Measurements from ENCODE around the gene TMEM43.
A peak's percentile ranks its signal among the peaks of the same experiment; 100 is the strongest.

TMEM43 gene

DNA sequence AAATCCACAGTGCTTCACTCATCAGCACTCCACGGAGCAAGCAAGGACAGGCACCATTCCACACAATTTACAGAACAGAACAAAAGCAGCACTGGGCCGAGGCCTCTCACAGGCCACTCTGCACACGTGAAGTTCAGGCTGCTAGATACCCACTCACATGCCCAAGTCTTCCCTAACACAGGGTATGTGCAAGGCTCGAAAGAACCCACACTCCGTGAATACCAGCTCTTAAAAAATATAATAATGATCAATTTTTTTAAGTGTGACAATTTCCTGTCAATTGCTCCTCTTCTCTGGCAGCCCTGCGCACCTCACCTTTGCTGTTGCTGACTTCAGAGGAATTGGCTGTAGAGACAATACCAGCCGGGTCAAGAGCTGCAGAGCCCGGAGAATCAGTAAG is 34.6 kb downstream of the TMEM43 start:
- Mint-ChIP-seq H3K4me1 (ENCODE audit: low read depth) (peaks cover 3% of the 10 kb centered on the region), H3K36me3 (ENCODE audit: low read depth) (peaks cover 82% of the 10 kb centered on the region), H3K9me3 (peaks cover 24% of the 10 kb centered on the region), H3K4me3 (no peak overlapping the region), H3K27me3 (ENCODE audit: low read depth) (no peaks in the 10 kb centered on the region), H3K27ac (no peak overlapping the region)

DNA sequence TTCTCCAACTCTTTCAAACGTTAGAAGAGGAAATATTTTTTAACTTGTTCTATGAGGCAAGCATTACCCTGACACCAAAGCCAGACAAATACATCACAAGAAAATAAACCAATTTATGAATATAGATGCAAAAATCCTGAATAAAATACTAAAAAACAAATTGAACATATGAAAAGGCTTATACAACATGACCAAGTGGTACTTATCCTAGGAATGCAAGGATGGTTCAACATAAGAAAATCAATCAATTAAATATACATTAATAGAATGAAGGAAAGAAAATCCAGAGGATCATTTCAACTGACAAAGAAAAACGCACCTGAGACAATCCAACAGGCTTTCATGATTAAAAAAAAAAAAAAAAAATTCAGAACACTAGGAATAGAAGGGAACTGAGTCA is 36.4 kb downstream of the TMEM43 start:
- H3K4me3 Mint-ChIP-seq = no peak overlapping the region
- no peaks in the 10 kb centered on the region for H3K27me3 Mint-ChIP-seq (ENCODE audit: low read depth)
- H3K9me3 Mint-ChIP-seq = peaks cover 24% of the 10 kb centered on the region
- H3K27ac Mint-ChIP-seq = no peak overlapping the region
- peaks cover 83% of the 10 kb centered on the region for H3K36me3 Mint-ChIP-seq (ENCODE audit: low read depth)
- H3K4me1 Mint-ChIP-seq (ENCODE audit: low read depth) = peaks cover 2% of the 10 kb centered on the region

DNA sequence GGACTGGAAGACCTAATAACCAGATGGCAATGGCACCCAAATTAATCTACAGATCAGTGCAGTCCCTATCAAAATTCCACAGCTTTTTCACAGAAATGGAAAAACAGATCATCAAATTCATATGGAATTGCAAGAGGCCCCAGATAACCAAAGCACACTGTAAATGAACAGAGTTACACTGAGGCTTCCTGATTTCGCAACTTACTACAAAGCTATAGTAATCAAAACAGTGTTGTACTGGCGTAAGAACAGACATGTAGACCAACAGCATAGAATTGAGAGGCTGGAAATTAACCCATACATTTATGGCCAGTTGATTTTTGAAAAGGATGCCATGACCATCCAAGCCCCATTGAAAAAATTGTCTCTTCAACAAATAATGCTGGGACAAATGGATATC is 37.3 kb downstream of the TMEM43 start:
- H3K4me3 Mint-ChIP-seq = no peak overlapping the region
- peaks cover 24% of the 10 kb centered on the region for H3K9me3 Mint-ChIP-seq
- H3K4me1 Mint-ChIP-seq (ENCODE audit: low read depth) = peaks cover 2% of the 10 kb centered on the region
- H3K27ac Mint-ChIP-seq = no peak overlapping the region
- H3K27me3 Mint-ChIP-seq (ENCODE audit: low read depth) = no peaks in the 10 kb centered on the region
- peaks cover 83% of the 10 kb centered on the region for H3K36me3 Mint-ChIP-seq (ENCODE audit: low read depth)

DNA sequence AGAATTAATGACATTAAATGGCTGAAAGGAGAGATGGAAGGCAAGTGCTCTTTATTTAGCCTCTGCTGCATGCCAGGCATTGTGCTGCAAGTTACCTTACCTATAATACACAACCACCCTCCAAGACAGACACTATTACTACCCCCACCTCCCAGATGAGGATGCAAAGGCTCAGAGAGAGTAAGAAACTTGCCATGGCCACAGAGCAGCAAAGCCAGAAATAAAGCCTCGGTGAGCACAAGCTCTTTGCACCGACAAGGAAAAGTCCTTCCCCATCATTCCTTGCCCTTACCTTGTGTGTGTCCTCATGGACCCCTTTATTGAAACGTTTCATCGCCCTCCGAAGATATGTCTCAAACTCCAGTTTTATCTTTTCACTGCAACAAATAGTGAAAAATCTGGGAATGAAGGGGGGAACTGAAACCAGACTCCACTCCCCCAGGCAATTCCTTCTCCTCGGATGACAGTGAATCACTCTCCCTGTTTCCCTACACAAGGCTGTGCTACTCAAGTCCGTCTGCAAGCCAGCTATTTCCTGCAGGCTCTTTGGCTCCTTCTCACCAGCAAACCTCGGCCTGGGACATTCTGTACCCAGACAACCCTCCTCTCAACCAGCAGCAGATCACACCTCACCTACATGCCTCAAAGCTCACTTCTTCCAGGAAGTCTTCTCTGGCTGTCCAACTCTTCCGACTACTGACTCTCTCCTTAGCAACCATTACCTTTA is 42.2 kb downstream of the TMEM43 start:
- no peaks in the 10 kb centered on the region for H3K27me3 Mint-ChIP-seq (ENCODE audit: low read depth)
- H3K4me1 Mint-ChIP-seq (ENCODE audit: low read depth) = peaks cover 15% of the 10 kb centered on the region
- H3K36me3 Mint-ChIP-seq (ENCODE audit: low read depth) = peaks cover 81% of the 10 kb centered on the region
- no peak overlapping the region for H3K4me3 Mint-ChIP-seq
- H3K27ac Mint-ChIP-seq = no peak overlapping the region
- H3K9me3 Mint-ChIP-seq = peaks cover 6% of the 10 kb centered on the region

DNA sequence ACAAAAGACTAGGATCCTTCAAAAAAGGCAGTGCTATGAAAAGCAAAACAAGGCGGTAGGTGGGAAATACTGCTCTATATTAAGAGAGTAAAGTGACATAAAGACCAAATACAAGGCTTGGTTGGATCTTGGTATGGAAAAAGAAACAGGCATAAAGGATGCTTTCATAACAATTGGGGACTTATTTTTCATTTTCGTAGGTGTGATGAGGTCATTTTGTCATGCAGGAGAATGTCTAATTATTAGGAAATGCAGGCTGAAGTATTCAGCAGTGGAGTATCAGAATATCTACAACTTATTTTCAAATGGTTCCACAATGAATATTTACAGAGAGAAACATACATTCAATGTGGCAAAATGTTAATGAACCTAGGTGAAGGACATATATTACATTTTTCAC is 44.6 kb downstream of the TMEM43 start:
- H3K4me1 Mint-ChIP-seq (ENCODE audit: low read depth) = peaks cover 27% of the 10 kb centered on the region
- no peak overlapping the region for H3K4me3 Mint-ChIP-seq
- no peak overlapping the region for H3K27ac Mint-ChIP-seq
- no peaks in the 10 kb centered on the region for H3K27me3 Mint-ChIP-seq (ENCODE audit: low read depth)
- no peaks in the 10 kb centered on the region for H3K9me3 Mint-ChIP-seq
- peaks cover 67% of the 10 kb centered on the region for H3K36me3 Mint-ChIP-seq (ENCODE audit: low read depth)

DNA sequence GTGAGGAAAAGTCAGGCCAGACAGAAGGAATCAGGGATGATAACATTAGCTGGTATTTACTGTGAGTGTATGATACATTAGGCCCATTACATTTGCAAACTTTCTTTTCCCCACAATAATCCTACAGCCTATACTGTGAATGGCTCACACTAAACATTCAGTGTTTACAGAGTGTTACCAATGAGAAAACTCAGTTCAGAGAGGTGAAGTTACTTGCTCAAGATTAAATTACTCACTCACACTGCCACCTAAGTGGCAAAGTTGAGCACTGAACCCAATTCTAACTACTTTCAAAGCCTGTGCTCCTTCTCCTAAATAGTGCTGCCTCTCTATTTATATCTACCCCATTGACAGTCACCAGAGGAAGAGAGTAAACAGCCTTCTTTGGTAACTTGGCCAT is 45.0 kb downstream of the TMEM43 start:
- Mint-ChIP-seq H3K4me1 (ENCODE audit: low read depth) (peaks cover 29% of the 10 kb centered on the region), H3K27me3 (ENCODE audit: low read depth) (no peaks in the 10 kb centered on the region), H3K9me3 (no peaks in the 10 kb centered on the region), H3K36me3 (ENCODE audit: low read depth) (peaks cover 63% of the 10 kb centered on the region), H3K4me3 (no peak overlapping the region), H3K27ac (no peak overlapping the region)

DNA sequence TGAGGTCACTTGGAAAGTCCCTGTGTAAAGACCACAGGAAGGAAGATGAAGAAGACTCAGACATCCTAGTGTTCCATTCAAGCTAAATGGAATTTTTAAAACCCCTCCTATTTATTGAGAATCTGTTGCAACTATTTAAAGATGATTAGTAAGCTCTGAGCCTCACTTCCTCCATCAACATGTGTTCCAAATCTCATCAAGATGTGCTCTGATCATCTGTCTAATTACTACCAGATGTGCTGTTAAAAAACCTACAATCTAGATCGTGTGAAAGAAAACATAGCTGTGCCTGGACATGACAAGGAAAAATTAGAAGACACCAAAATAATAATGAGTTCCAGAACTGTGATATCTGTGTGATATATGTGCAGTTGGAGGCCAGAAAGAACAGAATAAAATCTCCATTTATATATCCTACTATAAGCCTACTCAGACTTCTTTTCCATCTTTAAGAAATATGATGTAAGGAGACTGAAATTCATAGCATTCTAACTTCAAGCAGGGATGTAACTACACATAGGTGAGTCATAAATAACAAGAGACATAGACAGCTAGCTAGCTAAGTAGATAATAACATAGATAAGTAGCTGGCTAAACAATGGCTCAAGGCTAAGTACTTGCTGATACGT is 45.8 kb downstream of the TMEM43 start:
- H3K27ac Mint-ChIP-seq = no peak overlapping the region
- H3K9me3 Mint-ChIP-seq = no peaks in the 10 kb centered on the region
- H3K36me3 Mint-ChIP-seq (ENCODE audit: low read depth) = peaks cover 62% of the 10 kb centered on the region
- H3K4me3 Mint-ChIP-seq = no peak overlapping the region
- peaks cover 37% of the 10 kb centered on the region for H3K4me1 Mint-ChIP-seq (ENCODE audit: low read depth)
- H3K27me3 Mint-ChIP-seq (ENCODE audit: low read depth) = no peaks in the 10 kb centered on the region

DNA sequence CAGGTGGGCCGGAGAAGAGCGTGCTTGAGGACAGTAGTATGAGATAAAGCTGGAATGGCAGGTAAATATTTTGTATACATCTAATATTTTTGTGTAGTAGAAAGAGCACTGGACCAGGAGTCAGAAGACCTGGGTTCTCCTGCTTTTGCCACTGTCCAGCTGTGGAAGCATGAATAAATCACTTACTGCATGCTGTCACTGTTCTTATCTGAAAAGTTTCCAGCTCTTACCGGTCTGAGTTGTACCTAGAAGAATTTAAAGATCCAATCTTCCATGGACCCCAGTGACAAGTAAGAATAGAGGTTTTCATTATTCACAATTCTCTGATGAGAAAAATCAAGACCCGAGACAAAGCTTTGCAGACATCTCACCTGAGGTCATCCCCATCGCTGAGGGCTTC is 47.6 kb downstream of the TMEM43 start:
- H3K9me3 Mint-ChIP-seq = no peaks in the 10 kb centered on the region
- H3K4me3 Mint-ChIP-seq = no peak overlapping the region
- H3K27ac Mint-ChIP-seq = no peak overlapping the region
- H3K27me3 Mint-ChIP-seq (ENCODE audit: low read depth) = no peaks in the 10 kb centered on the region
- H3K36me3 Mint-ChIP-seq (ENCODE audit: low read depth) = peaks cover 53% of the 10 kb centered on the region
- H3K4me1 Mint-ChIP-seq (ENCODE audit: low read depth) = peaks cover 51% of the 10 kb centered on the region

DNA sequence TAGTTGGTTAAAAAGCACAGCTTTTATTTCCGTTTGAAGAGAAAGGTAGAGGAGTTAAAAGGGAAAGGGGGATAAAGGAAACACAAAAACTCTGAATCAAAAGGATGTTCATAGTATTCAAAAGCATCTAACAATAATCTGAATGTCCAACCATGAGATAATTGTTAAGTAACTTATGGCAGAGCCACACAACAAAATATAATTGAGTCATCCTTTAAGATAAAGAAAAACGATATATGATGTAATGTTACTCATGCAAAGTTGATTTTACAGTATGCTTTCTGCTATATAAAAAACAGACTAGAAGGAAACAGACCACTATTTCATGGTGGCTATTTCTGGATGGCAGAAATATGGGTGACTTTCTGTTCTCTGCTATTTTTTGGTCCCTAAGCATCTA is 49.6 kb downstream of the TMEM43 start:
- no peaks in the 10 kb centered on the region for H3K27me3 Mint-ChIP-seq (ENCODE audit: low read depth)
- peaks cover 61% of the 10 kb centered on the region for H3K4me1 Mint-ChIP-seq (ENCODE audit: low read depth)
- H3K4me3 Mint-ChIP-seq = no peak overlapping the region
- H3K9me3 Mint-ChIP-seq = no peaks in the 10 kb centered on the region
- H3K36me3 Mint-ChIP-seq (ENCODE audit: low read depth) = peaks cover 43% of the 10 kb centered on the region
- H3K27ac Mint-ChIP-seq = no peak overlapping the region

DNA sequence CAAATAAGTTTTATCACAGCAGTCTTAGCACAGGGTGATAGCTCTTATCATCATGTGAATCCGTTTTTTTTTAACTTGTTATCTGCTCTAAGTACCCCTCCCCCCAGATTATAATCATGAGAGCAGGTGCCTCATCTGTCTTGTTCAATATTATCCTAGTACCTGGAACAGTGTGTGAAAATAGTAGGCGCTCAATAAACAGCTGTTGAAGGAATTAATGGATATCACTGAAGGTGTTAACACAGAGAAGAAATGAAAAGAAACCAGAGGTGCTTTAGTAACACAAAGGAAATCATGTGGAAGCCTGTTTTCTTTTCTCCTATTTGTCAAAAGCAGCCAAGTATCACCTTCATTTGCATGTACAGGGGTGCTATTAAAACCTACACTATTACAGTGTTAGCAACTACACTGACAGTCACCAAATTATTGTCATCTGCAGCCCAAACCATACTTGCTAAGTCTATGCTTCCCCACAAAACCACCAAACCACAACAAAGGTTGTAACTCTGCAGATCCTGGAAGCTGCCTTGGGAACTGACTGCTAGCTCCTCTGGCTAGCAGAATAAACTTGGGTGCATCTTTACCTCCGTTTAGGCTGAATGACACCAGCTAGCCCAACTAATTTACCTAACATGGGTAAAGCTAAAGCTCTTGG is 50.7 kb downstream of the TMEM43 start:
- peak overlapping the region; percentile 56 for H3K4me3 Mint-ChIP-seq
- no peaks in the 10 kb centered on the region for H3K27me3 Mint-ChIP-seq (ENCODE audit: low read depth)
- peak overlapping the region; percentile 63 for H3K27ac Mint-ChIP-seq
- peaks cover 60% of the 10 kb centered on the region for H3K4me1 Mint-ChIP-seq (ENCODE audit: low read depth)
- no peaks in the 10 kb centered on the region for H3K9me3 Mint-ChIP-seq
- peaks cover 34% of the 10 kb centered on the region for H3K36me3 Mint-ChIP-seq (ENCODE audit: low read depth)

DNA sequence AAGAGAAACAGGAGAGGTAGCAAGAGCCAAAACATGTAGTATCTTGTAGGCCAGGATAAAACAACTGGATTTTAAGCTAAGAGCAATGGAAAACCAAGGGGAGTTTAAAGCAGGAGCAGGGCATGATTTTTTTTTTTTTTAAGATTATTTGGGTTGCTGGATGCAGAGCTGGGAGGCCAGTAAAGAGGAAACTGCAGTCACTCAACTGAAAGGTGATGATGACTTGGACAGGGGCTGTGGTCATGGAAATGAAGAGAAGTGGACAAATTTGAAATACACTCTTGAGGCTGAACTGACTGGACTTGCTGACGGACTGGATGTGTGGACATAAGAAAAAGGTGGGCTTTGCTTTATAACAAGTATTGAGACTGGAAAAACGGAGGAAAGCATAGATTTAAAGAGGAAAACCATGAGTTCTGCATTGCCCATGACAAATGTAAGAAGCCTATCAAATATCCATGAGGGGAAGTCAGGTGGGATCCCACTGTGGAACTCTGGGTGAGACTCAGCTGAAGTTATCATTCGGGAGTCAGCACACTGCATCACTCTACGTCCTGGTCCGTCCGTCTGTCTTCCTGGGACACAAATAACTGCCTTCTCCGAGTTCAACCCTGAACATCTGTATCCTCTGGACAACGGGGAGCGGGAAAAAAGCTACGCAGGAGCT is 52.9 kb downstream of the TMEM43 start:
- H3K4me3 Mint-ChIP-seq = peak overlapping the region; percentile 96
- H3K27me3 Mint-ChIP-seq (ENCODE audit: low read depth) = no peaks in the 10 kb centered on the region
- peak overlapping the region; percentile 99 for H3K27ac Mint-ChIP-seq
- H3K36me3 Mint-ChIP-seq (ENCODE audit: low read depth) = peaks cover 28% of the 10 kb centered on the region
- H3K4me1 Mint-ChIP-seq (ENCODE audit: low read depth) = peaks cover 58% of the 10 kb centered on the region
- H3K9me3 Mint-ChIP-seq = no peaks in the 10 kb centered on the region

DNA sequence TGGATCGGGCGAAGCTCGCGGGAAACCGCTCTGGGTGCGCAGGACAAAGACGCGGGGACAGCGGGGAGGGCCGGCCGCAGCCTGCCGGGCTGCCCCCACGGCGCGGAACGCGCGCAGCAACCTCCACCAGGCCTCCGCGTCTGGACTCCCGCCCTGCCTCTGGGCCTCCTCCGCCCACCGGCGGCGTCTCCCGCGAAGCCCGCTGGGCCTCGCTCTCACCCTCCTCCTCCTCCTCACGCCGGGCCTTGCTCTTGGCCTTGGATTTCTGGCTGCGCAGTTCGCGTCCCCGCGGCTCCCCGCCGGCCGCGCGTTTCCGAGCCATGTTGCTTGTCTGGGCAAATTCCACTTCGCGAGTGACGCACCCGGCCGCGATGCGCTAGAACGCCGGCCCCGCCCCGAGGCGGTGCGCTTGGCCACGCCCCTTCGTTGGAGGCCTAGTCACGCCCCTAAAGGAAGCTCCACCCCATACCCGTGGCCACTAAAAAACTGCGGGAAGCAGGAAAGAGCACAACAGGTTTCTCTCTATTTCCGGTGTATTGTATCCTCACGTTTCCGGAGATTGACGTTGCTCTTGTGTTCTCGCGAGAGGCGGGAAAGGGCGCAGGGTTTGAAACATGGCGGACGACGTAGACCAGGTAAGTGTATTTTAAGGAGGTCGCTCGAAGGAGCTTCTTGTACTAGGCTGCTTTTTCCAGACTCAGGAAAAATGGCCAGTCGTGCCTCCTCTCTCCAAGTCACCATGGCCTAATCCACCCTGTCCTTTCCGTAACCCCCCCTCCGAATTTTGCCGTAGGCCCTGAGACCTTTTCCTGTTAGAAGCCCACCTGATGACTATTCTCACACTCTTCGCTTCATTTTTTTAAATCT is 53.6 kb downstream of the TMEM43 start, which contains the start of the genes LSM3 and XPC:
Gene LSM3 (plus strand): TSS at position 571 of the 867 bp plus-strand sequence. CDS start 44 bp downstream, at position 615.
Gene XPC (minus strand): TSS at position 355 of the 867 bp plus-strand sequence. CDS start 33 bp downstream, at position 322.
- no peaks in the 10 kb centered on the region for H3K27me3 Mint-ChIP-seq (ENCODE audit: low read depth)
- H3K4me3 Mint-ChIP-seq = peak within 1 kb of the TSS; percentile 96
- no peaks in the 10 kb centered on the region for H3K9me3 Mint-ChIP-seq
- peak within 1 kb of the TSS; percentile 99 for H3K27ac Mint-ChIP-seq
- peaks cover 27% of the 10 kb centered on the region for H3K36me3 Mint-ChIP-seq (ENCODE audit: low read depth)
- peaks cover 59% of the 10 kb centered on the region for H3K4me1 Mint-ChIP-seq (ENCODE audit: low read depth)

DNA sequence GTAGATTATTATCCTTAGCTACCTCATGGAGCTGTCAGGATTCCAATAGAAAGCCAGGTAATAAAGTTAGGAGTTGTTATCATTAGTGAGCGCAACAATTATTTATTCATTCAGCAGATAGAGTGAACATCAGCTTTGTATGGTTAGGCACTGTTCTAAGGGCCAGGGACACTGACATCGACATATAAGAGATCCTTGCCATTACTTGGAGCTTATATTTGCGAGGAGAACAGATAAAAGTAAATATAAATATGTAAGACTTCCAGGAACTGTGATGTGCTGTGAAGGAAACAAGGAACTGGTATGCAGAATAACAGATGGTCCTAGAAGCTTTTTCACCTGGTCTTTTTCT is 54.2 kb downstream of the TMEM43 start:
- peaks cover 59% of the 10 kb centered on the region for H3K4me1 Mint-ChIP-seq (ENCODE audit: low read depth)
- peak overlapping the region; percentile 96 for H3K4me3 Mint-ChIP-seq
- peak overlapping the region; percentile 99 for H3K27ac Mint-ChIP-seq

DNA sequence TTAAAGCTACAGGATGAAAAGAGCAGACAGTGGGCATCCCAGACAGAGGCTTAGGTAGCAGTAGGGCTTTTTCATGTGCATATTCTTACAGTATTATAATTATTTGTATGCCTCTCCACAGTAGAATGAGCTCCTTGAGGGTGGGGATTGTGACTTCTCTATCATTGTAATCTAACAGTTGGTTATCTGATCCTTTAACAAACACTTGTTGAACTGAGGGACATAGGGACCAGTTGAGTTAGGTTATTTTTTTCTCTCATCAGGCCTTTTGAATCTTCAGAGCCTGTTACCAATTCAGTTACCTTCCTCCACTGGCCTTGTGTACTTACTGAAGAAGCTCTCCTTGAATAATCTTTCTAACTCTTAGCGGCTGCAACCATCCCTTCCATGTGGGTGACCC is 54.9 kb downstream of the TMEM43 start:
- Mint-ChIP-seq H3K27me3 (ENCODE audit: low read depth) (no peaks in the 10 kb centered on the region), H3K4me1 (ENCODE audit: low read depth) (peaks cover 55% of the 10 kb centered on the region)

More for the DNA sequence above, 54.2 kb downstream of the TMEM43 start:
- Mint-ChIP-seq H3K27me3 (ENCODE audit: low read depth) (no peaks in the 10 kb centered on the region), H3K9me3 (no peaks in the 10 kb centered on the region), H3K36me3 (ENCODE audit: low read depth) (peaks cover 32% of the 10 kb centered on the region)

More for the DNA sequence above, 54.9 kb downstream of the TMEM43 start:
- Mint-ChIP-seq H3K4me3 (peak overlapping the region; percentile 96), H3K36me3 (ENCODE audit: low read depth) (peaks cover 33% of the 10 kb centered on the region), H3K9me3 (no peaks in the 10 kb centered on the region), H3K27ac (peak overlapping the region; percentile 99)
